Activated naive CD4-positive, alpha-beta T cell (primary cell): ENCODE data around the gene HOXA10.

ENCODE experiments used
- DNase-seq, 4 experiments: peaks; one replicate each; lab custom pipeline; 2025; lab: John Stamatoyannopoulos, UW

Gene HOXA10

GRCh38 chr7:27179030-27179429 lies 4.9 kb upstream of the HOXA10 start:
- no peak for DNase-seq

GRCh38 chr7:27178366-27178765 lies 4.2 kb upstream of the HOXA10 start:
- DNase-seq = no peak

- DNase-seq = no peak
These were observed 3.7 kb upstream of the HOXA10 start for GRCh38 chr7:27177795-27178320.

- DNase-seq = no peak
These were observed 3.1 kb upstream of the HOXA10 start for GRCh38 chr7:27176962-27177794.

- no peak for DNase-seq
These were observed 2.4 kb upstream of the HOXA10 start for GRCh38 chr7:27176524-27176845.

- DNase-seq = no peak
These were observed 1.8 kb upstream of the HOXA10 start for GRCh38 chr7:27175626-27176523.

GRCh38 chr7:27174874-27175625 lies 930 bp upstream of the HOXA10 start:
- DNase-seq = no peak

- DNase-seq = no peak
These were observed 587 bp downstream of the HOXA10 start for GRCh38 chr7:27173511-27173955.

GRCh38 chr7:27172823-27173510 lies 1.2 kb downstream of the HOXA10 start:
- no peak for DNase-seq

GRCh38 chr7:27172315-27172774 lies 1.8 kb downstream of the HOXA10 start:
- DNase-seq = no peak

- DNase-seq = no peak
These were observed 2.3 kb downstream of the HOXA10 start for GRCh38 chr7:27171637-27172314.

- no peak for DNase-seq
These were observed 2.8 kb downstream of the HOXA10 start for GRCh38 chr7:27171325-27171636.

- DNase-seq = no peak
These were observed 3.4 kb downstream of the HOXA10 start for GRCh38 chr7:27170426-27171324.

- no peak for DNase-seq
These were observed 4.3 kb downstream of the HOXA10 start for GRCh38 chr7:27169658-27170425.

- peak in 1 of 4 experiments; percentile 34 for DNase-seq
These were observed 5.7 kb downstream of the HOXA10 start for GRCh38 chr7:27168265-27168947.

- DNase-seq = no peak
These were observed 6.2 kb downstream of the HOXA10 start for GRCh38 chr7:27167916-27168264.

GRCh38 chr7:27166531-27167505 lies 7.3 kb downstream of the HOXA10 start:
- DNase-seq = no peak
